Superior temporal gyrus (tissue), 1 donor: ENCODE measurements around the gene MAML3.

Experiments
- DNase-seq: peaks from one replicate; pipeline ENCODE4 v3.0.0-alpha.2; 2016; ENCODE audit errors: extremely low spot score

Gene MAML3

DNA sequence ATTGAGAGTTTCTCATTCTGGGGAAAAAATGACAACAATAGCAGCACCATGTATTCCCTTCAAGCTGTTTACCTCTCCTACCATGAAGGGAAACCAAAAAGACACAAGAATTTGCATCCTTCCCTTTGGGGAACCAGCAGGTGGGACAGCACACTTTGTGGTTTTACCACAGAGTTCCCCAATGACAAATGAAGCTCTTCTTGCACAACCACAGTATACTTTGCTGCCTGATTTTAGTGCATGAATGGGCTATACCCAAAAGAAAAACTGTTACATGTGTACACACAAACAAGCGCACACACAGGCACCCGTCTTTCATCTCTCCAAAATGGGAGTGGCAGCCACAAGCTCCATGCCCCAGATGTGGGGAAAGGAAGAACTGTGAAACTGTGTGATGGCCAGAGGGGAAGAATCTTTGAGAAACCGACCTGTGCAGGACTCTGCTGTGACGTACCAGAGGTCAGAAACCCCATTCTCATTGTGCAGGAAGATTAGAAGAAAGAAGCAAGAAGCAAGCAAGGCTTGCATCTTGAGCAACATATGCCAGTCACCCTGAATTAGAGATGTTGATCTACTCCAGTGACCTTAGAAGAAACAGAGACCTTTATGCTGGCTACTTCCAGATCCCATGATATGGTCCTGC, 2.7 kb upstream of the MAML3 start:
- no peak for DNase-seq

DNA sequence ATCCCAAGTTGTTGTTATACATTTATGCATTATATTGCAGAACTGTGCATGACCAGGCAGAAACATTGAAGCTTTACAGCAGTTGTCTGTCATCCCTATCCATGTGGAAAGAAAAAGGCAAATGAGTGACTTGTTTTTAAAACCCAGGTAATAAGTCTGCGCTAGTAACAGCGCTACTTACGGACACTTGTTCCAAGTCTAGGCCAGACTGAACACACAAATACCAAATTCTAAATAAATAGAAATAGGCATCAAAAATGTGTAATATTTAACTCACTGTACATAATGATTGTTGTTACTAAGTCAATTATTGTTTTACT, 548 bp upstream of the MAML3 start:
- DNase-seq, result peak; percentile 83

DNA sequence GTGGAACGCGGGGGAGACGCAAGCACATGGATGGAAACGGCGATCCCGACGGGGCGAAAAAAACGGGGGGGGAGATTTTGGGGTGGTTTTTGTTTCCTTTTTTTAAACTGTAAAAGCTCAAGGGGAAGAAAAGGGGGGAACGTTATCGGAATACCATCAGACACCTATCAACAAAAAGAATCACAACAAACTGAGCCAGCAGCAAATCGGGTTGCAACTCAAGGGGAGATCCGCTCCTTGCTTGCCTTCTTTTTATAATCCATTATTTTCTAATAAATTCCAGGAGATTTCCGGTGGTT, 616 bp downstream of the MAML3 start:
- no peak for DNase-seq

DNA sequence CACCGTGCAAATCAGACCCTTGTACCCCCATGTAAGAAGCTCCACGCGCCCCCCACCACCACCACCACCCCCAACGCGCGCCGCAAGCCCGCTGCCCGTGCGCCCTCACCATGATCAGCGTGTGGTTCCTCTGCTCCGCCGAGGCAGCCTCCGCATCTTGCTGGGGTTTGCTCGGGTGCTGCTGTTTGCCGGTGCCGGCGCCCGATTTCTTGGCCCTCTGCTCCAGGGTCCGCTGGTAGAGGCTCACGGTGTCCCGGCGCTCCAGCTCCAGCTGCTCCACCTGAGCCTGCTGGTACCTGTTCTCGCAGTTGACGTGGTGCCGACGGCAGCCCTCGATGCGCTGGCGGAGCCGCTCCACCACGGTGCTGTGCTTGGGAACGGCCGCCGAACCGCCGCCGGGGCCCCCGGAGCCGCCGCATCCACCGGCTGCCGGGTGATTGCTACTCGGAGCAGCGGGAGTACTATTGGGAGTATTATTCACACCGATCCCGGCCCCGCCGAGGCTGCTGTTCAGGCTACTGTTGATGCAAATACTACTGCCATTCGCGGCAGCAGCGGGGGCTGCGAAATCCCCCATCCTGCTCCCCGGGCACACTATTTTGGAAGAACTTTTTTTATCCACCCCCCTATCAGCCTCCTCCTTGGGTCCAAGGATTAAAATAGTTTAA, 1.1 kb downstream of the MAML3 start:
- DNase-seq, result peak; percentile 54

DNA sequence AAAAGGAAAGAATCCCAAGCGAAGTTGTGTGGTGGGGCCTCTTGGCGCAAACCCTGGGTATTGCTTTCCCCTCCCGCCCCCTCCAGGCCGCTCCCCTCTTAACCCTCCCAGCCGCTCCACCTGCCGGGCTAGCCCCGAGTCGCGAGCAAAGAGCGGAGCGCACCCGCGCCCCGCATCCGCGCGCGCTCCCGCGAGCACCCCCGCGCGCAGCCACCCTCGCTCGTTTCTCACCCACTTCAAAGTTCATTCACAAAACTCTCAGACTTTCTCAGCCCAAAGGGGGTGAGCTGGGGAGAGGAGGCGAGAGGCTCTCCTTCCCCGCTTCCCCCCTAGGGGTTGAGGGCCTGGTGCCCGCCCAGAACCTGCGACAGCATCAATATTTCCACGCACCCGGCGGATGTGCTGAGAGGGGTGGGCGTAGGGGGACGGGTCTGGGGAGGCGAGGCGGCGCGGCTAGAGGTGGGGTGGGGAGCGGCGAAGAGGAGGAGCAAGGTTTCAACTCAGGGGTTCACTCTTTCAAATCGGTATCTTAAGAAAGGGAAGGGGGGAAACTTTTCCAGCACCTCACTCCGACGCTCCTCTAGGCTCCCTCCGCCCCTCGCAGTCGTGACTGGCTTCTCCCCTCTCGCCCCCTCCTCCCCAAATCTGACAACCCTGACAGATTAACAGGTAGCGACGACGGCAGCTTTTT, 1.8 kb downstream of the MAML3 start:
- DNase-seq, result peak; percentile 49

GRCh38 chr4:140151699-140152012, 2.3 kb downstream of the MAML3 start:
- DNase-seq, result peak; percentile 58

- peak; percentile 38 for DNase-seq
Observed at GRCh38 chr4:140150886-140151698, 2.9 kb downstream of the MAML3 start.

GRCh38 chr4:140150636-140150885, 3.4 kb downstream of the MAML3 start:
- DNase-seq, result no peak

DNA sequence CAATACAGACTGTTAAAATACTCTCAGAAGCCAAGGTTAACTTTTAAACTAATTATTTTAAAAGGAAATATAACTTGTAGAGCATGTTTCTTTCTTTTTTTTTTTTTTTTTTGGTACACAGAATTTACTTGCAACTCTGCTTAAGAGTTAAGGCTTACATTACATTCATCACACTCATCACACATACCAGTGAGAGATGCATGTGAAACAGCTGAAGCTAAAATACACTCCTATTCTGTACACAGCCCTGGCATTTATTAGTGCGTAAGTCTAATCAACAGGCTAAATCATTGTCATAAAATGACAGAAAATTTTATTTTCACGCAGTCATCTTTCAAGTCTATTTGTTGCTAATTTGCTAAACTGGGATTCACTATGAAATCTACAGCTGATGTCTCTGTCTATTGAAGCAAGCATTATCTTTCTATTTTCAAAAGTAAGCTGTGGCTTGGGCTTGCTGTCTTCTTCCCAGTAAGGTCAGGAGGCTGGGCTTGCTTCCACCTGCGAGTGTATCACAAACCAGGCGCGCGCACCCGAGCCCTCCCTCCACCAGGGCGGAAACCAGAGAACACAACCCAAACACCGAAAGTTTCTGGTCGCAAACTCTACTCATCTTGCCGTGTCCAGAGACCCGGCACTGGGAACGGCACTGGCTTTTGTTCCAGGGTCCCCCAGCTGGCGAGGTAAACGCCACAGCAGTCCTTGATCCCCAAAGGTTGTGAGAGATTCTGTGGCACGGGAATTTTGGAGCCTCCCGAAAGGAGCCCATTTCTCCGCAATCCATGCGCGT, 3.9 kb downstream of the MAML3 start:
- DNase-seq, result peak; percentile 67

DNA sequence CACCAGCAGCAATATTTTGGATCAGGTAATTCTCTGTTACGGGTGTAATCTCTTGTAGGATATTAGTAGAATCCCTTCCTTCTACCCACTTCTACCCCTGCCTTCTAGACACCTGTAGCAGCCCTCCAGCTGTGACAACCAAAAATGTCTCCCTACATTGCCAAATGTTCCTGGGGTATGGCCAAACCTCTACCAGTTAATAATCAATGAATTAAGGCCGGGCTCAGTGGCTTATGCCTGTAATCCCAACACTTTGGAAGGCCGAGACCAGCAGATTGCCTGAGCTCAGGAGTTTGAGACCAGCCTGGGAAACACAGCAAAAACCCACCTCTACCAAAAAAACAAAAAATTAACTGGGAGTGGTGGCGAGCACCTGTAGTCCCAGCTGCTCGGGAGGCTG, 9.9 kb downstream of the MAML3 start:
- DNase-seq, result no peak

DNA sequence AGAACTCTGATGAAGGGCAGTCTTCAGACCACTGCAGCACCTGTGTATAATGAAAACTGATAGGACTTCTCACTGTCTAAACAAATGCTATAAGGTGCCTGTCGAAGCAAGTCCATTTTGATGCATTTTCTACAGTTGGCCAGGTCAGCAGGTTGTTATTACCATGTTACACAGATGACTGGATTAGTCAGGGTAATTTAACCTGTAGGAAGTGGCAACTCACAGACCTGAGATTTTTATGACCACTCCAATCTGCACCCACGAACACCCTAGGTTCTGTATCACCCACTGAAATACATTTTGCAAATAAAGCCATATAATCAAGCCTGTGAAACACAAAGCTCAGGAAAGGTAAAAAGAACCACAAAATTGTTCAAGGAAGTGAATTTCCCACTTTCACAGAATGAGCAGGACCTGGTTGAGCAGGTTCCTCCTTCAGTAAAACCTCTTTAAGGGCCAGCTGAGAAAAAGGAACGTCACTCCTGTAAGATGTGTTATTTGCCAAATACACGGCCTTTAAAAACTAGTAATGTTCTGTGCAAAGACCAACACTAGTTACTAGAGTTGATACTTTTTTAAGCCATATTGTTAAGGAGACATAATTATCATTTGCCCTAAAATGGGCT, 12.7 kb downstream of the MAML3 start:
- no peak for DNase-seq

GRCh38 chr4:140140566-140140965, 13.4 kb downstream of the MAML3 start:
- DNase-seq, result no peak

- no peak for DNase-seq
Observed at GRCh38 chr4:140138428-140138827, 15.6 kb downstream of the MAML3 start.

GRCh38 chr4:140137671-140138070, 16.3 kb downstream of the MAML3 start:
- no peak for DNase-seq

DNA sequence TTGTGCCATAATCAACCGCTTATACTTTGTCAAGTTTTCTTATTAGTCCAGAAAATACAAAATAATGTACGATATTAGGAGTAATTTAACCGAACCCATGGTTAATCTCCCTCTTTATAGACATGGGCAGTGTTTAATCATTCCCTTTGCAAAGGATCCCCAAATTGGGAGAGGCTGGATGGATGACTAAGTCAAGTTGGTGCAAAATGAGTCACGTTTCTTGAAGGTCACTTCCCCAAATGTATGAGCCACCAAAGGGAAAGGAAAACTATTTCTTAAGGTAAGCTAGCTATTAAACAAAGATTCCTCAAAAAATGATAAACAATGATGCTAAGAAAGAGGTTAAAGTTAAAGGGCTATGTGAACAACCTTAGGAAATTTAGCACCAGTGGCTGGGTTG, 17.5 kb downstream of the MAML3 start:
- no peak for DNase-seq

- peak; percentile 76 for DNase-seq
Observed at GRCh38 chr4:140135529-140136088, 18.4 kb downstream of the MAML3 start.

GRCh38 chr4:140134746-140135425, 19.1 kb downstream of the MAML3 start:
- no peak for DNase-seq

- no peak for DNase-seq
Observed at GRCh38 chr4:140133576-140133975, 20.4 kb downstream of the MAML3 start.

GRCh38 chr4:140131675-140132229, 22.2 kb downstream of the MAML3 start:
- DNase-seq, result no peak

DNA sequence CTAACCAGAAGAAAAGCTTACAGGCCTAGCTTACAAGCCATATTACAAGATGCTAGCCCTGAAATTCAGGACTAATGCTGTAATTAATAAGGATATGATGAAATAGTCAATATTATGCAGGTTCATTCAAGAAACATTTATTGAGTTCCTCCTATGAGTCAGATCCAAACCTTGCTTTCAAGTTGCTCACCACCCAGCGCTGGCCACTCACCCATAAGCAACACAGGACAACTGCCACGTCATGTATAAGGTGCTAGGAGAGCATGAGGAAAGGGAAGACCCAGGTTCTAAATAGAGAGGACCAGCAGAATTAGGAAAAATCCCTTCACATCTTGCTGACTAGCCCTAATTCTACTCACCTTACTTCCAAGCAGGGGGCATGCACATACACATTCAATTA, 23.3 kb downstream of the MAML3 start:
- DNase-seq, result no peak

GRCh38 chr4:140127422-140127821, 26.6 kb downstream of the MAML3 start:
- no peak for DNase-seq
